Stimulated activated effector memory CD8-positive, alpha-beta T cell treated with anti-CD3 and anti-CD28 coated beads, Interleukin-12 subunit alpha, Interleukin-12 subunit beta, amount 100 ng/mL, for 72 hours (primary cell): Measurements from ENCODE around the gene BRCA2.

Source experiments
- ATAC-seq: fragments of 150-1000 bp; cut with Tn5 transposase; 2 replicates; pipeline ENCODE4 v1.10.0; 2021
- DNase-seq, 2 donors: peaks; one replicate each; pipeline ENCODE4 v3.0.0; 2021 to 2022; ENCODE audit warnings: low spot score in 2 of 2
- H3K27ac Mint-ChIP-seq: one replicate; pipeline ENCODE4 v1.8.0; 2022; ENCODE audit warnings: mild to moderate bottlenecking, mixed read lengths
- H3K36me3 Mint-ChIP-seq: one replicate; pipeline ENCODE4 v1.8.0; 2022; ENCODE audit warnings: mild to moderate bottlenecking, mixed read lengths
- H3K4me1 Mint-ChIP-seq: one replicate; pipeline ENCODE4 v1.8.0; 2022; ENCODE audit warnings: mixed read lengths
- H3K4me3 Mint-ChIP-seq: one replicate; pipeline ENCODE4 v1.8.0; 2022; ENCODE audit warnings: mild to moderate bottlenecking, mixed read lengths
- H3K9me3 Mint-ChIP-seq: one replicate; pipeline ENCODE4 v1.8.0; 2022; ENCODE audit warnings: mixed read lengths

BRCA2 gene

GRCh38 chr13:32448972-32449371 is 133.7 kb downstream of the BRCA2 start:
- no peak for DNase-seq
- H3K9me3 Mint-ChIP-seq, result peaks cover 3% of the 10 kb centered on the region
- ATAC-seq, result no peak
- H3K4me1 Mint-ChIP-seq, result peaks cover 7% of the 10 kb centered on the region
- H3K4me3 Mint-ChIP-seq, result no peak overlapping the region
- H3K27ac Mint-ChIP-seq, result no peak overlapping the region
- peaks cover 5% of the 10 kb centered on the region for H3K36me3 Mint-ChIP-seq
